ENCODE results near the gene XXYLT1. TPM values are rescaled to one million over a fixed set of nuclear protein-coding genes. Genes with fewer than 3 reads are reported as not detected.

Gene XXYLT1
- total RNA-seq, 1 donor from 2014 or later = 7.6 TPM

DNA sequence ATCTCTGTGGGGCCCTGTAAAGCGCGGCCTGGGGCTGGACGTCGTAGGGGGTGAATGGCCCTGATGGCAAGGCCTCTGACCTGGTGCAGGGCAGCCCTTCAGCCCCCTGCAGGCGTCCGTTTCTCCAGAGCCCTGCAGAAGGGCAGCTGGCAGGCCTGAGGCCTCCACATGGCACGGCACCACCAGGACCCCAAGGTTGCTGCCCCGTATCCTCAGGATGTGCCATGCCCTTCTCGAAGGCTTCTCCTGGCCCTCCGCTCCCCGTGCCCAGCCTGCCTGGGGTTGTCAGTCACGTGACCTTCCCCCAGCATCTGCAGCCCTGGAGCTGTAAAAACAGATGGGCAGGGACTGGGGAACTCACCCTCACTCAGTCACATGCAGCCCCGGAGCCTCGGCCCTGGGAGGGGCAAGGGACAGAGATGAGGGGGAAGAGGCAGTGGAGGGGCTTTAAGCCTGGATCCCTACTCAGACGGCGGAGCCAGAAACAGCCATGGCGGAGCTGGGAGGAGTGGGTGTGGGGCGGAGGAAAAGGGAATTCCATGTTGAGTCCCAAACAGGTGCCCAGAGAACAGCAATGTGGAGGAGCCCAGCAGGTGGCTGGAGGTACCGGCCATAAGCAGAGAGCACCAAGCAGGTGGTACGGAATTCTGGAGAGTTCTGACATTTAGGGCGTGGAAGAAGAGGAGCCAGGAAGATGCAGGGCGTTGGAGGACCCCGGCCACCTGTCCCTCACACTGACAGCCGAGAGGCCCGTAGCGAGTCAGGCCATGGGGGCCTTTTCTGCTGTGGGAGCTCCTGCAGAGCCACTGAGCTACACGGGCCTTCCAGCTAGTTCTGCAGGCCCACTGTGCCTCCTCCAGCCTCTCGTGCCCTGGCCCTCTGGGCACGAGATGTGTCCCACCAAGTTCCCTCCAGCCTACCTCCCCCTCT lies 193.1 kb downstream of the XXYLT1 start:
- CTCF ChIA-PET = no interaction called here
- intact Hi-C loops (cut with micrococcal nuclease) = no loop called here
- POLR2A ChIA-PET = interaction anchor here (0.6 kb wide), 1 partner anchor 10 kb away, joined by 6 read pairs; no protein-coding TSS in a partner anchor
- Mint-ChIP-seq H3K9me3 (no peaks in the 10 kb centered on the region), H3K4me3 (no peak overlapping the region), H3K4me1 (peaks cover 34% of the 10 kb centered on the region), H3K27ac (no peak overlapping the region), H3K27me3 (no peaks in the 10 kb centered on the region), H3K36me3 (ENCODE audit: low read depth) (no peaks in the 10 kb centered on the region)
- DNase-seq = no peak
- ATAC-seq (ENCODE audit: low read depth) = no peak
- TF ChIP-seq CTCF (IDR thresholded peaks at IDR 0.05) = no peak

- TF ChIP-seq CTCF (IDR thresholded peaks at IDR 0.05) = no peak
- DNase-seq (no peak), ATAC-seq (ENCODE audit: low read depth) (no peak)
- CTCF ChIA-PET = no interaction called here
- H3K27me3 Mint-ChIP-seq = no peaks in the 10 kb centered on the region
- no peak overlapping the region for H3K4me3 Mint-ChIP-seq
- POLR2A ChIA-PET = interaction anchor here (0.6 kb wide), 1 partner anchor 9 kb away, joined by 6 read pairs; no protein-coding TSS in a partner anchor
- intact Hi-C loops (cut with micrococcal nuclease) = no loop called here
- H3K4me1 Mint-ChIP-seq = peaks cover 32% of the 10 kb centered on the region
- H3K27ac Mint-ChIP-seq = no peak overlapping the region
- no peaks in the 10 kb centered on the region for H3K9me3 Mint-ChIP-seq
- no peaks in the 10 kb centered on the region for H3K36me3 Mint-ChIP-seq (ENCODE audit: low read depth)
Measured at GRCh38 chr3:195076981-195077610, 193.9 kb downstream of the XXYLT1 start.

DNA sequence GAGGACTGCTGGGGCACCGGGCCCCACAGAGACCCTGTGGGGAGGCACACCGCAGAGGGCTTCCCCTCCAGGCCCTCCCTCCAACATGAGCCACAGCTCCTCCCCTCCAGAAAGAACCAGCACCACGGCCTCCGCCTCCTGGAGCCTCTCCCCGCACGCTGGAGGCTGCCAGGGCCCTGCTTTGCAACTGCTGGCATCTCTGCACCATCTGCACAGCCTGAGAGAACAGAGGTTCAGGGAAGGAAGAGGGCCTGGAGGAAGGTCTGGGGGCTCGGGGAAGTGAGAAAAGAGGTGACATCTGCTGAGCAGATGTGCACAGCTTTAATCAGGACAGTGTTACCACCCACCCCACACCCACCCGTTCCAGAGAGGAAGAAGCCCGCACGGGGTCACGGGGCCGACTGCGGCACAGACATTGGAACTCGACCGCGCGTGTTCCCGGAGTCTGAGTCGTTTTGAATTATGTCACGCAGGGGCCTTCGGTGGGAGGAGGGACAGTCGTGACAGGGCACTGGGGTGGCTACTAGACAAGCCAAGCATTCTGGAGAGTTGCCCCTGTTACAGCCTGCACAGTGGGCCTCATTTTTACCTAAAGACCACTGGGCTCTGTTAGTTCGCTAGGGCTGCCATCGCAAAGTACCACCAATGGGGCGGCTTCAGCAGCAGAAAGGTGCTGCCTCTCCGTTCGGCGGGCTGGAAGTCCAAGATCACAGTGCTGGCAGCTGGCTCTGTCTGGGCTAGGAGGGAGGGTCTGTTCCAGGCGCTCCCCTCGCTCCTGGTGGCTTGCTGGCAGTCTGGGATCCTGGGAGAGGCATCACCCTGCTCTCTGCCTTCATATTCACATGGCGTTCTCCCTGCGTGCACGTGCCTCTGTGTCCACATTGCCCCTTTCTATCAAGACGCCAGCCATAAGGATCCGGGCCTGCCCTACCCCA lies 194.8 kb downstream of the XXYLT1 start:
- ChIA-PET CTCF (no interaction called here), POLR2A (interaction anchor here (0.5 kb wide), 1 partner anchor 25 kb away, joined by 11 read pairs; no protein-coding TSS in a partner anchor)
- no peak overlapping the region for H3K27ac Mint-ChIP-seq

GRCh38 chr3:195075199-195075940 lies 195.6 kb downstream of the XXYLT1 start:
- Mint-ChIP-seq H3K9me3 (no peaks in the 10 kb centered on the region), H3K4me3 (no peak overlapping the region), H3K4me1 (peaks cover 18% of the 10 kb centered on the region), H3K27ac (no peak overlapping the region), H3K36me3 (ENCODE audit: low read depth) (no peaks in the 10 kb centered on the region), H3K27me3 (no peaks in the 10 kb centered on the region)
- no peak for TF ChIP-seq CTCF (IDR thresholded peaks at IDR 0.05)
- ChIA-PET POLR2A (interaction anchor here (0.6 kb wide), 1 partner anchor 432 kb away, joined by 3 read pairs; no protein-coding TSS in a partner anchor), CTCF (no interaction called here)
- no peak for DNase-seq
- intact Hi-C loops (cut with micrococcal nuclease) = no loop called here
- ATAC-seq (ENCODE audit: low read depth) = no peak

More for the DNA sequence above, 194.8 kb downstream of the XXYLT1 start:
- H3K27me3 Mint-ChIP-seq = no peaks in the 10 kb centered on the region
- intact Hi-C loops (cut with micrococcal nuclease) = no loop called here
- no peak for TF ChIP-seq CTCF (IDR thresholded peaks at IDR 0.05)
- no peak for DNase-seq
- peaks cover 26% of the 10 kb centered on the region for H3K4me1 Mint-ChIP-seq
- no peak for ATAC-seq (ENCODE audit: low read depth)
- H3K36me3 Mint-ChIP-seq (ENCODE audit: low read depth) = no peaks in the 10 kb centered on the region
- H3K9me3 Mint-ChIP-seq = no peaks in the 10 kb centered on the region
- no peak overlapping the region for H3K4me3 Mint-ChIP-seq

Data from activated B cell treated with CpG ODN at 0.5 μM for 24 hours (primary cell).